SU-DHL-6 (cell line): Measurements from ENCODE around the gene COPS2.

ENCODE experiments used
- H2AFZ ChIP-seq: fragments of 200-600 bp; sonication (generic); 2 replicates; pipeline ENCODE4 v1.6.1; 2014; ENCODE audit warnings: low read depth, mild to moderate bottlenecking, moderate library complexity, mixed read lengths, antibody characterized with exemption, low read length; ENCODE audit not compliant: severe bottlenecking
- H3F3A ChIP-seq: fragments of 200-600 bp; shearing (Covaris generic); 2 replicates; pipeline ENCODE4 v1.6.0; 2016; ENCODE audit warnings: antibody characterized with exemption, mild to moderate bottlenecking; ENCODE audit not compliant: insufficient read depth
- H3K27ac ChIP-seq: fragments of 200-600 bp; sonication (generic); 2 replicates; pipeline ENCODE4 v1.5.1; 2016; ENCODE audit warnings: low read depth, mild to moderate bottlenecking, low read length, moderate library complexity, mixed read lengths
- H3K27me3 ChIP-seq: fragments of 200-600 bp; sonication (generic), shearing (Covaris generic); 2 replicates; pipeline ENCODE4 v1.6.0; 2014; ENCODE audit warnings: mild to moderate bottlenecking, low read length
- H3K36me3 ChIP-seq: fragments of 200-600 bp; sonication (generic); 2 replicates; pipeline ENCODE4 v1.6.1; 2014; ENCODE audit warnings: mild to moderate bottlenecking, low read length, mixed read lengths
- H3K4me2 ChIP-seq: fragments of 300-600, 200-600 bp; shearing (Covaris generic), sonication (generic); 2 replicates; pipeline ENCODE4 v1.6.0; 2014; ENCODE audit warnings: low read length, low read depth, mild to moderate bottlenecking; ENCODE audit not compliant: poor library complexity, severe bottlenecking
- H3K4me3 ChIP-seq: fragments of 200-600 bp; sonication (generic); 2 replicates; pipeline ENCODE4 v1.5.1; 2014; ENCODE audit warnings: antibody characterized with exemption, low read length, mild to moderate bottlenecking, mixed read lengths; ENCODE audit not compliant: insufficient read depth, poor library complexity, severe bottlenecking
- H3K79me2 ChIP-seq: fragments of 200-600 bp; sonication (generic); 2 replicates; pipeline ENCODE4 v1.6.1; 2014; ENCODE audit warnings: mild to moderate bottlenecking, low read length, moderate library complexity; ENCODE audit not compliant: insufficient read depth
- H3K9ac ChIP-seq: fragments of 200-600 bp; sonication (generic); 2 replicates; pipeline ENCODE4 v1.7.0; 2014; ENCODE audit warnings: mild to moderate bottlenecking, low read length
- H3K9me2 ChIP-seq: fragments of 200-600 bp; sonication (generic); replicated peaks from 2 replicates; pipeline ENCODE4 v1.6.1; 2014; ENCODE audit warnings: low read length; ENCODE audit not compliant: insufficient read depth
- H3K9me3 ChIP-seq: fragments of 200-600 bp; sonication (generic); 2 replicates; pipeline ENCODE4 v1.6.1; 2014; ENCODE audit warnings: low read length, mixed read lengths; ENCODE audit not compliant: insufficient read depth
- H4K20me1 ChIP-seq: fragments of 200-600 bp; sonication (generic); 2 replicates; pipeline ENCODE4 v1.6.1; 2014; ENCODE audit warnings: low read depth, mild to moderate bottlenecking, antibody characterized with exemption, low read length, moderate library complexity, mixed read lengths
- EZH2phosphoT487 ChIP-seq: fragments of 200-600 bp; sonication (generic), shearing (Covaris generic); conservative IDR thresholded peaks from 2 replicates; pipeline ENCODE4 v1.6.1; 2018; ENCODE audit warnings: mild to moderate bottlenecking, antibody characterized with exemption, low read length, moderate library complexity, mixed read lengths
- TF ChIP-seq, protein P1 (sequence below): fragments of 200-600 bp; sonication (generic); IDR thresholded peaks from one replicate; pipeline ENCODE4 v1.5.1; 2017; ENCODE audit warnings: antibody characterized with exemption, mild to moderate bottlenecking, low read length, moderate library complexity; ENCODE audit not compliant: insufficient read depth, poor library complexity, severe bottlenecking

COPS2 gene

DNA sequence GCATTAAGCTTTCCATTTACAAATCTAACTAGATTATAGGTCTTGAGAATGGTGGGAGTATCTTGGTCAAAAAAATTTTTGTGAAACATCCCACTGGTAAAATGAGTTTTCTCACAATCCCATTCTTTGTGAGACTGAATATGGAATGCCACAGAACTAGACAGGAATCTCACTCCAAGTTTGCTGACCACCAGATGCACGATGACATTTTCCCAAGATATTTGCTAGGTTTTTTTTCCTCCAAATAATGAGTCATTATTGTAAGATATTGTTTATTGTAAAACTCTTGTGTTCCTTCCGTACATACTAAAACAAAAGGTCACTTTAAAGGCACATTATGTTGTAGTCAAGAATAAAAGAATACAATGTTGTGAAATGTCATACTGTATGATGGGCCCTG, 53.9 kb downstream of the COPS2 start:
- Histone ChIP-seq H3F3A (no peaks in the 10 kb centered on the region), H3K9me2 (no peaks in the 10 kb centered on the region), H3K27ac (no peak overlapping the region), H3K36me3 (peaks cover 5% of the 10 kb centered on the region; the same call in 1 of the 2 replicates), H3K4me2 (no peak overlapping the region), H4K20me1 (no peaks in the 10 kb centered on the region), H3K4me3 (no peak overlapping the region), H3K9ac (no peak overlapping the region), H3K27me3 (no peaks in the 10 kb centered on the region), H3K9me3 (no peaks in the 10 kb centered on the region), H2AFZ (no peak overlapping the region), H3K79me2 (no peaks in the 10 kb centered on the region)
- TF ChIP-seq, protein P1, sequence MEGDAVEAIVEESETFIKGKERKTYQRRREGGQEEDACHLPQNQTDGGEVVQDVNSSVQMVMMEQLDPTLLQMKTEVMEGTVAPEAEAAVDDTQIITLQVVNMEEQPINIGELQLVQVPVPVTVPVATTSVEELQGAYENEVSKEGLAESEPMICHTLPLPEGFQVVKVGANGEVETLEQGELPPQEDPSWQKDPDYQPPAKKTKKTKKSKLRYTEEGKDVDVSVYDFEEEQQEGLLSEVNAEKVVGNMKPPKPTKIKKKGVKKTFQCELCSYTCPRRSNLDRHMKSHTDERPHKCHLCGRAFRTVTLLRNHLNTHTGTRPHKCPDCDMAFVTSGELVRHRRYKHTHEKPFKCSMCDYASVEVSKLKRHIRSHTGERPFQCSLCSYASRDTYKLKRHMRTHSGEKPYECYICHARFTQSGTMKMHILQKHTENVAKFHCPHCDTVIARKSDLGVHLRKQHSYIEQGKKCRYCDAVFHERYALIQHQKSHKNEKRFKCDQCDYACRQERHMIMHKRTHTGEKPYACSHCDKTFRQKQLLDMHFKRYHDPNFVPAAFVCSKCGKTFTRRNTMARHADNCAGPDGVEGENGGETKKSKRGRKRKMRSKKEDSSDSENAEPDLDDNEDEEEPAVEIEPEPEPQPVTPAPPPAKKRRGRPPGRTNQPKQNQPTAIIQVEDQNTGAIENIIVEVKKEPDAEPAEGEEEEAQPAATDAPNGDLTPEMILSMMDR, result no peak
- TF ChIP-seq EZH2phosphoT487, result no peak

DNA sequence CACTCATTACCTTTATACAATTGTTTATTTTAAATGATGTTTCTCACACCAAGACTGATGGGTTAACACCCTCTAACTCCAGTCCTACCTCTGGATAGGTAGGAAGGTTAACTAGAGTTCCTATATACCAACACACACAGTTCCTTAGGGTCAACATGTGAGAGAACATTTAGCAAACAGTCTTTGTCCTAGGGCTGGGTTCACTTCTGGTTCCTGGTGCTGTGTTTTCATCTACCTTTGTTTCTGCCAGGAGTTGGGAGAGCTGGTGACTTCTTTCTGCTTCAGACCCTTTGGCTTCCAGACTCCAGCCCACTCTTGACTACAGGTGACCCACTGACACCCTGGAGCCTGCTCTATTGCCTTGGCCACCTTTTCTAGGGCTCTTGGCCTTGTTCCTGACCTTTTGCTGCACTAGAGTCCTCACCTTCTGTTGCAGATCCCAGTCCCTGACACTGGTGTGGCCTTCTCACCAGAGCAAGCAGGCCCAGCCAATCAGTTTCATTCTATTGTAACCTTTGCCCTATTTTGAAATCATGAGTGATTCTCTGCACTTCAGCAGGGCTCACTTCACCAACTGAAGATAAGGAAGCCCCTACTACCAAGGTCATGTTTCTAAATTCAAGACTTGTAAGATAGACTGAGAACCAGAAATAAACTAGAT, 59.2 kb downstream of the COPS2 start:
- Histone ChIP-seq H3K36me3 (no peaks in the 10 kb centered on the region), H2AFZ (no peak overlapping the region), H3K79me2 (no peaks in the 10 kb centered on the region), H3K9ac (no peak overlapping the region), H3K9me3 (no peaks in the 10 kb centered on the region), H4K20me1 (no peaks in the 10 kb centered on the region), H3K27me3 (no peaks in the 10 kb centered on the region), H3F3A (no peaks in the 10 kb centered on the region), H3K4me2 (no peak overlapping the region), H3K27ac (no peak overlapping the region), H3K4me3 (no peak overlapping the region), H3K9me2 (no peaks in the 10 kb centered on the region)
- TF ChIP-seq, protein P1, result no peak
- TF ChIP-seq EZH2phosphoT487, result no peak

DNA sequence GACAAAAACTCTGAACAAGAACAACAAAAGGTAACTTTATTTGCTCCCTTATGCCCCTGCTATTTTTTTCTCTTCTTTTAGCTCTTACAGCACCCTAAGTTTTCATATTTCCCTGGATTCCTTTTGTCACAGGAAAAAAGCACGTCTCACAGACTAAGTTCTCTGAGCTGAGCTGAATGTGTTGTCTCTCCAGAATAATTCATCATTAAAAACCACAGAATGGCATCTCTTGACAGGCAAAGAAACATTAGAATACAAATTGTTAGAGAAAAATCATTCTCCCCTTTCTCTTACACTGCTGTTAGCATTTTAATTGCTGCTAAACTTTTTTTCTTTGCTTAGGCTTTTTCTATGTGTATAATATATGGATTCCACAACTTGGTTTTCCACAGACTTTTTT, 60.5 kb downstream of the COPS2 start:
- Histone ChIP-seq H3K27ac (no peak overlapping the region), H3K9me2 (no peaks in the 10 kb centered on the region), H3K27me3 (no peaks in the 10 kb centered on the region), H3K4me2 (no peak overlapping the region), H3K9ac (no peak overlapping the region), H2AFZ (no peak overlapping the region), H3K9me3 (no peaks in the 10 kb centered on the region), H4K20me1 (no peaks in the 10 kb centered on the region), H3K4me3 (no peak overlapping the region), H3K36me3 (no peaks in the 10 kb centered on the region), H3K79me2 (no peaks in the 10 kb centered on the region), H3F3A (no peaks in the 10 kb centered on the region)
- TF ChIP-seq EZH2phosphoT487, result no peak
- TF ChIP-seq, protein P1, result no peak
